Nephron (organoid): Measurements from ENCODE around the gene GNAS.
A peak's percentile ranks its signal among the peaks of the same experiment; 100 is the strongest.

Experiments used
- H3K27ac Mint-ChIP-seq, 3 experiments: 2 replicates each; pipeline ENCODE4 v1.8.0; 2020; ENCODE audit warnings: mixed read lengths in 3 of 3, mild to moderate bottlenecking in 2 of 3, moderate library complexity in 1 of 3
- H3K27me3 Mint-ChIP-seq: 2 replicates; pipeline ENCODE4 v1.8.0; 2021; ENCODE audit warnings: low read depth, mild to moderate bottlenecking, moderate library complexity, mixed read lengths
- H3K36me3 Mint-ChIP-seq: 2 replicates; pipeline ENCODE4 v1.8.0; 2020; ENCODE audit warnings: low read depth, mixed read lengths
- H3K4me1 Mint-ChIP-seq: 2 replicates; pipeline ENCODE4 v1.8.0; 2020; ENCODE audit warnings: mixed read lengths
- H3K4me3 Mint-ChIP-seq, 3 experiments: 2 replicates each; pipeline ENCODE4 v1.8.0; 2020; ENCODE audit warnings: mild to moderate bottlenecking in 3 of 3, mixed read lengths in 3 of 3, moderate library complexity in 2 of 3
- H3K9me3 Mint-ChIP-seq: 2 replicates; pipeline ENCODE4 v1.8.0; 2020; ENCODE audit warnings: mixed read lengths
- CTCF ChIP-seq, 3 experiments: fragments of 200-600 bp; sonication (generic); IDR thresholded peaks; one replicate each; pipeline ENCODE4 v1.5.0; 2021; ENCODE audit warnings: antibody characterized with exemption in 3 of 3; ENCODE audit not compliant: unreplicated experiment in 3 of 3

Gene GNAS

GRCh38 chr20:58868795-58869194 lies 16.3 kb downstream of the GNAS start:
- Mint-ChIP-seq H3K4me3 (no peak overlapping the region), H3K4me1 (peaks cover 15% of the 10 kb centered on the region), H3K27me3 (peaks cover 8% of the 10 kb centered on the region), H3K9me3 (no peaks in the 10 kb centered on the region), H3K27ac (peak overlapping the region in 2 of 3 experiments; percentile 8 to 65), H3K36me3 (no peaks in the 10 kb centered on the region)
- peak; percentile 38 to 64 (median 60) for TF ChIP-seq CTCF (IDR thresholded peaks at IDR 0.05; ENCODE audit: unreplicated experiment in 3 of 3)

GRCh38 chr20:58869662-58870227 lies 17.2 kb downstream of the GNAS start:
- H3K9me3 Mint-ChIP-seq, result no peaks in the 10 kb centered on the region
- H3K4me3 Mint-ChIP-seq, result no peak overlapping the region
- no peak for TF ChIP-seq CTCF (IDR thresholded peaks at IDR 0.05; ENCODE audit: unreplicated experiment in 3 of 3)
- H3K27me3 Mint-ChIP-seq, result peaks cover 8% of the 10 kb centered on the region
- H3K36me3 Mint-ChIP-seq, result no peaks in the 10 kb centered on the region
- H3K4me1 Mint-ChIP-seq, result peaks cover 15% of the 10 kb centered on the region
- H3K27ac Mint-ChIP-seq, result no peak overlapping the region

- H3K4me1 Mint-ChIP-seq, result peaks cover 16% of the 10 kb centered on the region
- H3K27me3 Mint-ChIP-seq, result peaks cover 8% of the 10 kb centered on the region
- H3K4me3 Mint-ChIP-seq, result no peak overlapping the region
- no peaks in the 10 kb centered on the region for H3K9me3 Mint-ChIP-seq
- H3K36me3 Mint-ChIP-seq, result no peaks in the 10 kb centered on the region
- H3K27ac Mint-ChIP-seq, result no peak overlapping the region
- TF ChIP-seq CTCF (IDR thresholded peaks at IDR 0.05; ENCODE audit: unreplicated experiment in 3 of 3), result peak; percentile 84 to 86 (median 86)
These were observed 17.9 kb downstream of the GNAS start for GRCh38 chr20:58870293-58871014.

GRCh38 chr20:58871533-58872102 lies 19.1 kb downstream of the GNAS start:
- Mint-ChIP-seq H3K9me3 (no peaks in the 10 kb centered on the region), H3K27ac (no peak overlapping the region), H3K36me3 (no peaks in the 10 kb centered on the region), H3K27me3 (peaks cover 4% of the 10 kb centered on the region), H3K4me3 (no peak overlapping the region), H3K4me1 (peaks cover 25% of the 10 kb centered on the region)
- TF ChIP-seq CTCF (IDR thresholded peaks at IDR 0.05; ENCODE audit: unreplicated experiment in 3 of 3), result no peak

- H3K4me1 Mint-ChIP-seq, result peaks cover 35% of the 10 kb centered on the region
- no peak for TF ChIP-seq CTCF (IDR thresholded peaks at IDR 0.05; ENCODE audit: unreplicated experiment in 3 of 3)
- H3K4me3 Mint-ChIP-seq, result no peak overlapping the region
- no peaks in the 10 kb centered on the region for H3K9me3 Mint-ChIP-seq
- peaks cover 4% of the 10 kb centered on the region for H3K27me3 Mint-ChIP-seq
- H3K27ac Mint-ChIP-seq, result no peak overlapping the region
- H3K36me3 Mint-ChIP-seq, result no peaks in the 10 kb centered on the region
These were observed 22.0 kb downstream of the GNAS start for GRCh38 chr20:58874469-58874868.
